GOT3 (cell line): ENCODE data around the gene NHLRC1.

Experiments
- DNase-seq: peaks from one replicate; lab custom pipeline; 2025; ENCODE audit warnings: mixed read lengths; lab: John Stamatoyannopoulos, UW

Gene NHLRC1

DNA sequence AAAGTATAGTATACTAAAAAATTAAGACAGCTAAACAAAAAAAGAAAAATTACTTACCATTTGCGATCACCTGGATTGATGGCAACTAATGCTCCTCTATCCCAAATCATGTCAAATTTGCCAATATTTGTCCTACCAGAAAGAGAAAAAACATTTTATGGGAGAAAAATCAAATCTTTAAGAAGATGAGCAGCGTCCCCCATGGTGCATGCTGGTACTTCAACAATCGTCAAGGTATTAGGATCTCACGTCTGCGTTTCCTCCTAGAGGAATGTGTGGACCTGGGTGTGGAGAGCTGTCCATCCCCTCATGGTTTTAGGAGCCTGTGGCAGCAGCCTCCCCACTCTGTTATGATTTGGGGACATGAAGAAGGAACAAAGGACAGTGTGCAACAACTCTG, 16.4 kb upstream of the NHLRC1 start:
- DNase-seq, result no peak

DNA sequence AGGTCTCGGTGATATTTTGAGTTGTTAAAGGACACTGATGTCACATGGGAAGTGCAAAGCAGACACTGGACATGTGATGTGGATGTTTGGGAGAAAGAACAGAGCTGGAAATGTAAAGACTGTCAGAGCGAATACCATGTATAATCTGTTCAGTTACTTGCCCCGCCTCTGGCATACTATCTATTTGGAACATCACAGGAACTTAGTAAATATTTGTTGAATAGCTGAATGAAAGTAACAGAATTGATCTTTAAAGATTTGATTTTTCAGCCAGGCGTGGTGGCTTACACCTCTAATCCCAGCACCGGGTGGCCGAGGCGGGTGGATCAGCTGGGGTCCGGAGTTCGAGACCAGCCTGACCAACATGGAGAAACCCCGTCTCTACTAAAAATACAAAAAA, 13.8 kb upstream of the NHLRC1 start:
- DNase-seq, result no peak

DNA sequence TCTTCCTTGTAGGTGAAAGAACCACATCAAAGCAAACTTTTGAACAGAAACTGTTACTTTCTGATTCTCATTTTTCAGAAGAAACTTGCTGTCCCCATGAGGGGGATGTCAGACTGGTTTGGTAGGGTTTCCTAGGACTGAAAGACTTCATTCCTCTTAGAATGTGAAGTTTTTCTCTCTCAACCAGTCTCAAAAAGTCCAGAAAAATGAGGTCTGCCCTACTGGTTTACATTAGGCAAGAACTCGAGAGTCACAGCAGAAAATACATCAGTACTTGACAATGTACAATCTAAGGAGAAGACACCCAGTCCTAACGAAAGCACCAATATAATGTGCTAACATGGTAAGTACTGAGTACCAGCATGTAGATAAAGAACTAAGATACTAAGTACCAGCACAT, 12.7 kb upstream of the NHLRC1 start:
- no peak for DNase-seq

DNA sequence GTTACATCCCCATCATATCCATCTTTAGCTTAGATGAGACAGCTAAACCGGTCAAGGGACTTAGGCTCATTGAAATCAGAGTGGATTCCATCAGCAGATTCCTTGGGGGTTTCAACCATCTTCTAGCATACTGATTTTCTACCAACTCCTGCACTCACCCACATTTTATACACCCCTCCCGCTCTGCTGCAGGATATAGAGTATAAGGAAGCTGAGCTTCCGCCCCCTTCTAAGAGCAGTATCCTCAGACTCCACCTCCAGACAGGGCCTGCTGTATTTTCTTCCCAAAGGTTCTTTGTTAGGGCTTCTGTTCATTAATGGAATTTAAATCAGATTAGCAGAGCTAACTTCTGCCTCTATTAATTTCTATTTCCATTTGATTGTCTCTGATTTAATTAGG, 9.9 kb upstream of the NHLRC1 start:
- DNase-seq, result no peak

DNA sequence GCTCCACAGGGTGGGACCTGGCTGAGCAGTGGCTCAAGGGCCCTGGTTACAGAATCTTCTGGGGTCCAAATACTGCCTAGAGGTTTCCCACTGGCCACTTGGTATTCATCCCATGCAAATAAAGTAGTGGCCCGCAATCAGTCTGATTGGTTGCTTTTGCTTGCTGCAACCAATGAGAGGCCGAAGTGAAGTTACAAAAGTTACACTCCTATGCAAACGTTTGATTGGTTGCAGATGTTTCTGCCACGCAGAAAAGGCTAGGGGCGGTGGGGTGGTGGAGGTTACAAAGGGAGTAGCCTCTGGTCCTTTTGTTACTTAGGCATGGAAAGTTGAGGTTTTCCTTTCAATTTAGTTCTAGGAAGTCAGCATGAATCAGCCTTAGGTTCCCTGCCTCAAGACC, 3.6 kb upstream of the NHLRC1 start:
- no peak for DNase-seq

DNA sequence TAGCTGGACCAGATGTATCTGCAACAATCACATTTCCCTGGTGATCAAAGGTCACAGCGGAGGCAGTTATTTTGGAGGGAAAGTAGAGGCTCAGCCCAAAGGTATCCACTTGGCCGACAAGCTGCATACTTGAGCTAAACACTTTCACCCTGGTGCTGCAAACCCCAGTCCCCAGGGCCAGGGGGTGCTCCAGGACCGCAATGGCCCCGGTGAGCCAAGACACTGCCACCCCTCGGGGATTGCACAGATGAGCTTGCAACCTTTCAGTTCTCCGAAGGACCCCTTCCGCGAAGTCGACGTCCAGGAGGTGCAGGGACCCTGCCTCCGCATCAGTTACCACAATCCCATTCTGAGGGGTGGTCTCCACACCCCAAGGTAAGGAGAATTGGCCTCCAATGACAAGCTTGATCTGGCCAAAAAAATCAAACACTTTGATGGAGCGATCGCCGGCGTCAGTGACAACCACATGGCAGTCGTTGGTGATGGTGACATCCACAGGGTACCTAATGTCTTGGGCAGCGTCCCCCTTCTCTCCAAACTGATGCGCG, 823 bp downstream of the NHLRC1 start:
- no peak for DNase-seq

DNA sequence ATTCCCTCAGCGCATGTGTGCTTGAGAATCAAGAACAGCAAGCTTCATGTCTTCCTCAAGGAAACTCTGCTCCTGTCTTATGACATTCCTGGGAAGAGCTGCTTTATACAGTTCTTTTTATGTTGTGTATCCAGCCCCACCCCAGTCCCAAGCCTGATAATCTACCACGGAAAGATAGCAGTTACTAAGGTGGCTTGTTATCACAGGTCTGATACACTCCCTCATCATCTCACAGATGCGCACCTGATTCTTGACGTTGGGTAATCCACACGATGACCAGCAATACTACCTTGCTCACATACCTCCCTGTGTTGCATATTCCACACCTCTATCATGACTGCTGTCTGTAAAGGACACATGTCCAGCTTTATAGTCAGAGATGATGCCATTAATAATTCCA, 3.2 kb downstream of the NHLRC1 start:
- DNase-seq, result no peak

DNA sequence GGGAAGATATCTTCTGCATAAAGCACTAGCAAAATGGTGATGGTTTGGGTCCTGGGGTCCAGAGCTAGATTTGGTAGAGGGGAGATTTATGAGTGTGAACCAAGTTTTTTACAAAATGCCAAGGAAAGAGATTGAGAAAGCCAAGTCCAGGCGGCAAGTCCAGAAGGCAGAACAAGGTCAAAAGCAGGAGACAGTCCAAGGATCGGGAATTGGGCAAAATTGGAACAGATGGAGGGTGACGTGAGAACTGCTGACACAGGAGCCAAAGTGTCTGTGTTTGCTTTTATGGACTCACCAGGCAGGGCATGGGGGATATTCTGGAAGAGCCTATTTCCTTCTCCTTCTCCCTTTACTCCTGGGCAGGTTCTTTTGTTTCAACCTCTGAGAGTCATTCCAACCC, 4.1 kb downstream of the NHLRC1 start:
- DNase-seq, result no peak

DNA sequence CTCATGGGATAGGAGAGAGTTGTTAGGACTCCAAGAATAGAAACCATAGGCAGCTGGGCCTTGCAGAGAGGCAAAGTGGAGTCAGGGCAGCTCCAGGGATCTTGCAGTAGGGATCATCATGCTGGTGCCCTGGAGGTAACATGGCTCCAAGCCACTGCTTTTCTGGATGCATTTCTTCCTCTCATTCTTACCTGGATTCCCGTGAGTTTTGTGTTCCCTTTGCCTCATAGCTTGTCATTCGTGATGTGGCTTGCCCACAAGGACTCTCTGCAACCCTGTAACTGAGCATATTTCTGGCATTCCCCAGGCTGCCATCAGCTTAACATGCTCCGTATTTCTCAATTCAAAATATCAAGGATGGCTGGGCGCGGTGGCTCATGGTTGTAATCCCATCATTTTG, 5.3 kb downstream of the NHLRC1 start:
- no peak for DNase-seq

DNA sequence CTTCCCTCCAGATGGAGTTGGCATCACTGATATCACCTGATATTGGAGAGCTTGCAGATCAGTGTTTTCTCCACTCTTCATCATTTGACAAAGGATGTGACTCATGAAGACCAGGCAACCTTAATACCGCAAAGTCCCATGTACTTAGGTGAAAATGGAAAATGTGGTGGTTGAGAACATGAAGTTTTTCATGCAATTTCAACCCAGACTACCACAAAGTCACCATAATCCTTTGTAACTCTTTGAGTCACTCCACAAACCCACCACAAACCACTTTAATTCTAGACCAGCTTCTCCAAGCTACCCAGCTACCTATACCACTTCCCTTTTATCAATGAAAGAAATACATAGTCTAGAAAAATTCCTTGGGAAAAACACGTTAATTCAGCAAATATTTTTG, 7.1 kb downstream of the NHLRC1 start:
- no peak for DNase-seq

DNA sequence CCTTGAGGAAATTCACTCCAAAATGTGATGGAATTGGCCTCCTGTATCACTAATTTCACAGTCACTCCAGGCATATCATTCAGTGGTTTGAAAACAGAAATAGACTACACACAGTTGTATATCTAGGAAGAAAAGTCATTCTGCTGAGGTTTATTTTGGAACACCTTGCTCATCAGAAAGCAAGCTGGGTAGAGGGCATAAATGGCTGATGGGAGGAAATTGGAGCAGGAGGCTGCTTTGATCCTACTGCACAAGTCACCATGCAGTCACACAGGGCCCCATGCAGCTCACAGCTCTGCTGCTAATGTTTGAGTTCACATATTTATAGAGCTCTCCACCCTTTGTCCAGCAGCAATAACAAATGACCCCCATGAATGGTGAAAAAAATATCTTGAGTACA, 12.3 kb downstream of the NHLRC1 start:
- DNase-seq, result no peak

DNA sequence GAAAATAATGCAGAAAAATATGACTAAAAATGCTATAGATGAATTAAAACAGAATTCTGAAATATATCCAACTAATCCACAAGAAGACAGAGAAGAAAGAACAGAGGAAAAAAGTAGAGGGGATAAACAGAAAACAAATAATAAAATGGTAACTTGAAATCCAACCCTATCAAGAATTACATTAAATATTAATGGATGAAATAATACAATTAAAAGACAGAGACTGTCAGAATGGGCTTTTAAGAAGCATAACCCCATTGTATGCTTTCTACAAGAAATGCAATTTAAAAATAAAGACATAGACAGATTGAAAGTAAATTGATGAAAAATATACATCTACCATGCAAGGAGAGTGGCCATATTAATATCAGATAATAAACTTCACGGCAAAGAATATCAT, 15.4 kb downstream of the NHLRC1 start:
- no peak for DNase-seq

DNA sequence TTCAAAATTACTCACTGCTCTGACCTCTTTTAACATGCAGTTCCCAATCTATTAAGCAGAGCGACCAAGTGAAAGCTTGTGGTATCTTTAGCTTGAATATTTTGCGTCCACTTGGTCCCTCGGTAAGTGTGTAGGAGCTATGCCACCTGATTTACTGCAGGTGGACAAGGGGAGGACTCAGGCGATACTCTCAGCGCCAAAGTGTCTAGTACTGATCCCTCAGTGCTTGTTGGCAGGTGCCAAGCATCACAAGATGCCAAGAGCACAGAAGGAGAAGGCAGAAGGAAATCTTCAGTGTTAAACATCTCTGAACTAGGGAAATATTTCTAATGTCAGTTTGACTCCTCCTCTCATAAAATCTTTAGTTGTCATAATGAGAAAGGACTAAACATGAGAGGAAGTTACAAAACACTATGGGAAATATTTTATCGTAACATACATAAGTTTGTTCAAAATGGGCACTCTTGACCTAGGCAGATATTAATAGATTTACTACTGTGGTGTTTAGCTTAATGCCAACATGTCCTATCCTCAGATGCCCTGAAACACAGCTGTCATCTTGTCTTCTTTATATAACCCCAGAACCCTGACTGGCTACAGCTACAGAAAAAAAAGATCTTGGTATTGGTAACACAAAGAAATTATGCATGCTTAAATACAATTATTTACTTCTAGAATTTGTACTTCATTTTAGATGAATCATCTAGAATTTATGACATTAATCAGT, 19.5 kb downstream of the NHLRC1 start:
- DNase-seq, result no peak

DNA sequence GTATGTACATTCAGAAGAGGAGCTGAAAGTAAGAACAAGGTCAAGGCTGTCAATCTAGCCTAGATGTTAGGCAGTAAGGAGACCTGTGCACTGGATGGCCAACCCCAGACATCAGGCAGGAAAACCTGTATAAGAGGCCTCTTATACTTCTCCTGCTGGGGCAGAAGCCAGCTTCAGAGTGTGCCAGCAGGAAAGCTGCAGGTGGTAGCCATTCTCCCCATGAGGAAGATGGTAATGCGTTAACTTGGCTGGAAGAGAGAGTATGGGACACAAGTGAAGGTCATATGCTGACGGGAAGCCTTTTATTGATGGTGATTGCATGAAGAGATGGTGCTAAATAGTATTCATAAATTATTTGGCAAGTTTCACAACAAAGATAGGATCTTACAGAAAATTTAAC, 20.6 kb downstream of the NHLRC1 start:
- no peak for DNase-seq

DNA sequence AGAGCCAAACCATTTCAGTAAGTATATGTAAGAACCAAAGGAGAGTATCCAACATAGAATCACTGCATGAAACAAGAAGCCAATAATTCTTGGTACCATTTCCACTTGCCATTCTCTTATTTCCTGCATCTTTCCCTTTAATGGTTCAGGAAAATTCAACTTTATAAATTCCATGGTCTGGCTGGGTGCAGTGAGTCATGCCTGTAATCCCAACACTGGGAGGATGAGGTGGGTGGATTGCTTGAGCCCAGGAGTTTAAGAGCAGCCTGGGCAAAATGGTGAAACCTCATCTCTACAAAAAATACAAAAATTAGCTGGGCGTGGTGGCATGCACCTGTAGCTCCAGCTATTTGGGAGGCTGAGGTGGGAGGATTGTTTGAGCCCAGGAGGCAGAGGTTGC, 21.2 kb downstream of the NHLRC1 start:
- DNase-seq, result no peak

DNA sequence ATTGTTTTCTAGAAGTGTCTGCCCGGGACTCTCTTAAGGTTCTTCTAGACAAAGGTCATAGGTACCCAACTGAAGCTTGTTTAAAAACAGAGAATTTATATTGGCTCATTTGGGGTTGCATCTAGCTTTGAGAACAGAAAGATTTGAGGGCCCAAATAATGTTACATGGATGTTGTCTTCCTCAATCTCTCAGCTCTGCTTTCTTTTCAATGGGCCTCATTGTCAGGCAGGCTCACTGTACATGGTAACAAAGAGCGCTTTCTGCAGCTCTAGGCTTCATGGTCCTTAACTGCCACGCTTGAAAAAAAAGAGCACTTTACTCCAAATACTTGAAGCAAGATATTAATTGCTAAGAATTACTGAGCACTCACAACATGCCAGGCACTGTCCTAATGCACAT, 22.2 kb downstream of the NHLRC1 start:
- DNase-seq, result no peak

DNA sequence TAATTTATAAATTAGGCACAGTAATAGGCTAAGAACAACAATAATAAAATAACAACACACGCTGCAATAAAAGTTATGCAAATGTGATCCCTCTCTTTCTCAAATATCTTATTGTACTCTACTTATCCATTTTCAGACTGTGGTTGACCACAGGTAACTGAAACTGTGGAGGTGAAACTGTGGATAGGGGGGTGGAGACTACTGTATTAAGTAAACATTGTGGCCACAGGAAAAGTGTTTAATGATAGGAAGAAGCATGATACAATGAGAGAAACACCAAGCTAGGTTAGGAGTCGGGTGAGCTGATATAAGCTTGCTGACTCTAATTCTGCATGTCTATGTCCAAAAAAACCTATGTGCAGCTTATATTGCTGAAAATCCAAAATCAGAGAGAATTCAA, 23.0 kb downstream of the NHLRC1 start:
- DNase-seq, result no peak

DNA sequence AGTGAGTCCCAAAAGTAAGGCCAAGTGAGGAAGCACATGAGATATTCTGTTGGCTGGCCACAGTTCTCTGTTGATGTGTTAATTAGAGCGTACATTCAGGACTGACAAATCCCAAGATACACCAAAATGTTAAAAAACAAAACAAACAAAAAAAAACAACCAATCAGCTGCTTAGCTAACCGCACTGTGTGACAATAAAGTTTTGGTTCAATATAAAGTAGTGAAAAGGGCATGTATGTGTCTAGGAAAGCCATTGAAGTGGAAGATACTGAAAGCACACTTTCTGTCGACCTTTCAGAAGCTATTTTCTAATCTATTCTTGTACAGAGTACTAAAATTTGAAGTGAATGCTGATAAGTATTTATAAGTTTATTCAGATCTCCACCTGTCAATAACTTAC, 26.1 kb downstream of the NHLRC1 start:
- no peak for DNase-seq

DNA sequence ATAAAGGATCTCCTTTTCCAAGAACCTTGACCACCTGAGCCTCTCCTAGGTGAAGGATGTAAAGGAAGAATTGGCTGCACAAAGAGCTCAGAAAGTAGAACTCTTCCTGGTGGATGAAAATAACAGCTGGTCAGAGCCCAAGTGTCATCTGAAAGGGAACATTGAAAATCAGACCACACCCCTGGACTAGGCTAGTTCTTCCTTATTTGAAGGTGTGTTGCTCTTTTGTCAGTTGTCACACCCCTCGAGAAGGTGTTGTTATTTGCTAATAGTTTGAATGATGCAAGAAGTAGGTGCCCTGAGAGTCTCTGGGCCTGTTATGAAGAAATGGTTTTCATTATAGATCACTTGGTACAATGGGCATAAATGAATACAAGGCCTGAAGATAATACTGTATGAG, 31.1 kb downstream of the NHLRC1 start:
- DNase-seq, result no peak

DNA sequence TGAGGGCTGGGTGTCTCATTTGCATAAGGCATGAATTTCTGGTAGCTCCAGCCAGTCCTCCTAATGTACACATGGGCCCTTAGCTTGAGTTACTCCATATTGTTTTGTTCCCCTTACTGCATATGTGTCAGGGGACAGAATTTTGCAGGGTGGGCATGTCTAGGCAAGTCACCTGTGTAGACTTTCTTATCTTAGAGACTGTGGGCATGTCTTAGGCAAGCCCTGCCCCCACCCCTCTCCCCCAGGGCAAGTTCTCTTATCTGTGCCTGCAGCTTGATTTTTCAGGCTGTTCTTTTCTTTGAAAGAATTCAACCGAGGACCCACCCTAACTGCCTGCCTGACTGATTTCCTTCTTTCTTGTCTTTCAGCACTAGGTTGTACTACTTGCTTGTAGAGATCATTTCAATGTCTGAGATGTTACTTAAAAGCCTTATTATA, 32.1 kb downstream of the NHLRC1 start:
- no peak for DNase-seq

DNA sequence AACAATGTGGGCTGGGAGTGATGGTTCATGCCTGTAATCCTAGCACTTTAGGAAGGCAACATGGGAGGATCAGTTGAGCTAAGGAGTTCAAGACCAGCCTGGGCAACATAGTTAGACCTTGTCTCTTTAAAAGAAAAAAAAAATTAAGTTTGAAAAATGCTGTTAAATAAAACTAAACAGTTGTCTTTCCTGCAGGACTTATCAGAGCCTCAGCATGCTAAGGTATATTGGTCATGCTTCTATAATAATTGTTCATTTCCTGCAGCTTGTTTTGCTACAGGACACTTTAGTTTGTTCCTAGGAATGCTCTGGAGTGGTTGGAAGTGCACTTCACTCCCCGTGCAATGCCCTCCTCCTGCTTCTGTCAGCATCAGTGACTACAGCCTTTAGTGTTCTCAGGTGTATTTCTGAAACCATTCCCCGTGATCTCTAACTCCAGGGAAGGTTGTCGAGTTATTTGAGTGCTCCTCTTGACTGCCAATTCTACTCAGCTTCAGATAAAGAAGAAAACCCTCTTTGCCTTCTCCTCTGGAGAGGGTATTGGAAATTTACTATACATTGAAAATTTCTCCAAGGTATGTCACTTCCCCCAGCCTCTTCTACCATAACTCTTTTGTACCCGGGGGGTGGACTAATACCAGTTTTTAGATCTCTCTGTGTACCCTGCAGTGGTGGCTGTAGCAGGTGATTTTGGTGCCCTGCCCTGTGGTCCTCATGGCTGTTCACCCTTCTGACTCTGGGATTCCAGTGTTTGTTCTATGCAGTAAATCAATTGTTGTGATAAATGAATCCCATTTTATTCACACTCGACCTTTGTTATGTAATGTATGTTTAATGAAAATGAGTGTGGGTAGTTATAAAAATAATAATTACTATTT, 33.8 kb downstream of the NHLRC1 start:
- no peak for DNase-seq

DNA sequence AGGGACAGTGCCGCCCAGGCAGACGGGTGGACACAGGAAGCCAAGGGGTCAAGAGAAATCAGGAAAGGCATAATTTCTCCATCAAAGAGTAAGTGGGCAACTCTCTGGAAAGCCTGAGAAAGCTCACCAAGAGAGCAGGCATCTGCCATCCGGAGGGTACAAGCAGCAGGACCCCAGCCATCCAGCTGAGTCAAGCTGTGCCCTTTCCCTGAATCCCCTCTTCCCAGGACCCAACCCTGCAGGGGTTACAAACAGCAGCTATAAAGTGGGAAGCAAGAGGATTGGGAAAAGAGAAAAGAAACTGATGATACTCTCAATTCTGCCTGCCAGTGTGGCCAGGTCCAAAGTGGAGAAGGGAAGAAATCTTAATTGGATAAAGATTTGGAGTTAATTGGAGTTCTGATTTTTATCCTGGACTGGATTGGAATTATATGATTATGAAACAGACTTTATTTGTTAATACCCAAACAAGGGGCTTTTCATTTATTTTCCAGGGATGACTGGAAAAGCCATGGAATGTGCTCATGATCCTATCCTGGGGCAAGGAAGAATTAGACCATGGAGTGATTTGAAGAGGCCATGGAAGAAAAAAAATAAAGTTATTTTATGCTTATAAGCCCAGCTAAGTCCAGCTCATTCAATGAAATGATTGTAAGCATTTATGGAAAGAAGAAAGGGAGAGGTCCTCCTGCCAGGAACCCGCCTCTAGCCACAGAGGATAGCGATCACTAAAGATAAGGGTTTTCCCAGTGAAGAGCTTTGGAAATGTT, 34.9 kb downstream of the NHLRC1 start:
- DNase-seq, result no peak
